Epithelial cell of proximal tubule (primary cell): Measurements from ENCODE around the gene NRP2. TPM values are rescaled to one million over a fixed set of nuclear protein-coding genes. Genes with fewer than 3 reads are reported as not detected.
A peak's percentile ranks its signal among the peaks of the same experiment; 100 is the strongest.

Source experiments
- DNase-seq: peaks from one replicate; pipeline ENCODE4 v3.0.0-alpha.2; 2011; ENCODE audit warnings: low read depth
- H3K4me3 ChIP-seq: 2 replicates; pipeline ENCODE4 v1.5.1; 2011; ENCODE audit warnings: low read depth, mild to moderate bottlenecking, low read length
- total RNA-seq: library from RNA; depleted of rRNA; stranded (reverse); fragments of >200 nt; gene quantifications from 2 replicates; pipeline ENCODE4 v1.2.3, GENCODE V29; 2015
- TF ChIP-seq, protein P1 (sequence below): conservative IDR thresholded peaks from 2 replicates; pipeline ENCODE4 v1.5.1; 2012; ENCODE audit warnings: low read depth, mild to moderate bottlenecking, low read length

Gene NRP2
- total RNA-seq, 1 donor from 2014 or later = 36.5 TPM

DNA sequence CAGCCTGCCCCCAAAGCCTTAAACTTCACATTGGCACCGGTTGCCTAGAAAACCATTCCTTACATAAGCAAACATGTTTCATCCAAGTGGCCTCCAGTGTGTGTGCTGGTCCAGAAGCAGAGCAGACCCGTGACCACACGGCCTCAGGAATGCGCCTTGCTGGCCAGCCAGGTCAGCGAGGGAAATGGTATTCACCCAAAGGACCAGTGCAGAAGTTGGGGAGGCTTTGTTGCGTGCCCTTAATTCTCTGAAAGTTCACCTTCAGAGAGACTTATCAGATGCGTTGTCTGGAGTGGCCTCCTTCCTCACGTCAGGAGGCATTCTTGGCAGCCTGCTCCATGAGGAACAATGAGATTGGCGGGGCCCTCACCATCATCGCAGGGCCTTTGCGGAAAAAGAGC is 25.9 kb downstream of the NRP2 start:
- no peak for DNase-seq
- TF ChIP-seq, protein P1, sequence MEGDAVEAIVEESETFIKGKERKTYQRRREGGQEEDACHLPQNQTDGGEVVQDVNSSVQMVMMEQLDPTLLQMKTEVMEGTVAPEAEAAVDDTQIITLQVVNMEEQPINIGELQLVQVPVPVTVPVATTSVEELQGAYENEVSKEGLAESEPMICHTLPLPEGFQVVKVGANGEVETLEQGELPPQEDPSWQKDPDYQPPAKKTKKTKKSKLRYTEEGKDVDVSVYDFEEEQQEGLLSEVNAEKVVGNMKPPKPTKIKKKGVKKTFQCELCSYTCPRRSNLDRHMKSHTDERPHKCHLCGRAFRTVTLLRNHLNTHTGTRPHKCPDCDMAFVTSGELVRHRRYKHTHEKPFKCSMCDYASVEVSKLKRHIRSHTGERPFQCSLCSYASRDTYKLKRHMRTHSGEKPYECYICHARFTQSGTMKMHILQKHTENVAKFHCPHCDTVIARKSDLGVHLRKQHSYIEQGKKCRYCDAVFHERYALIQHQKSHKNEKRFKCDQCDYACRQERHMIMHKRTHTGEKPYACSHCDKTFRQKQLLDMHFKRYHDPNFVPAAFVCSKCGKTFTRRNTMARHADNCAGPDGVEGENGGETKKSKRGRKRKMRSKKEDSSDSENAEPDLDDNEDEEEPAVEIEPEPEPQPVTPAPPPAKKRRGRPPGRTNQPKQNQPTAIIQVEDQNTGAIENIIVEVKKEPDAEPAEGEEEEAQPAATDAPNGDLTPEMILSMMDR = no peak
- H3K4me3 ChIP-seq = no peak overlapping the region

DNA sequence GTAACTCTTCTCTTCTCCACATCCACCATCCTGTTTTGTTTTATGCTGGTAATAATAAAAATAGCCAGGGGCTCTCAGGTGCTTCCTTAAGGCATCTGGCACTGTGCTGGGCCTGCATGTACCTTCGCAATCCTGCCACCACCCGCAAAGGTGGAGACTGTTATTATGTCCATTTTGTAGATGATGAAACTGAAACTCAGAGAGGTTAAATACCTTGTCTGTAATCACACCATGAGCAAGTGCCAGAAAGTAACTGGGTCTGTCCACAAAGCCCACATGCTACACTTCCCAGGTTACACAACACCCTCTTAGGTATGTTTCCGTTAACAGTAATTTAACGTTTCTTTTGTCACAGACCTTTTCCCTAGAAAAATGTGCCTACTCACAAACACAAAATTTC is 27.0 kb downstream of the NRP2 start:
- no peak for DNase-seq
- no peak overlapping the region for H3K4me3 ChIP-seq
- TF ChIP-seq, protein P1 = no peak

DNA sequence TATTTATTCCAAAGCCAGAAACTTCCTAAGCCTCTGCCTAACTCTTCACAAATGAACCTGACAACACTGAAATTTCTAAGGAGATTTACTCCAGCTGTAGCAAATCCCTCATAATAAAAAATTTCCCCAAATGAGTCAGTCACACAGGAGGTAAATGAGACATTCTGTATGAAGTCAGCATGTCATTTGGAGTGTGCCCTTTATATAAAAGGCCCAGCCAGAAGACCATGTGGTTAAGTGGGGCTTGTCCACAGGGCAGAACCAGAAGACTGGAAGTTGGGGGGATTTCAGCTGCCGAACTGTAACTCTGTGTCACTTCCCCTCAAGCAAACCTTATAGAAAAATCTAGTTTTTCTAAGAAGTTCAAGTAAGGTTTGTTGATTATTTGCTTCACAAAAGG is 30.2 kb downstream of the NRP2 start:
- no peak overlapping the region for H3K4me3 ChIP-seq
- TF ChIP-seq, protein P1 = no peak
- peak; percentile 68 for DNase-seq

DNA sequence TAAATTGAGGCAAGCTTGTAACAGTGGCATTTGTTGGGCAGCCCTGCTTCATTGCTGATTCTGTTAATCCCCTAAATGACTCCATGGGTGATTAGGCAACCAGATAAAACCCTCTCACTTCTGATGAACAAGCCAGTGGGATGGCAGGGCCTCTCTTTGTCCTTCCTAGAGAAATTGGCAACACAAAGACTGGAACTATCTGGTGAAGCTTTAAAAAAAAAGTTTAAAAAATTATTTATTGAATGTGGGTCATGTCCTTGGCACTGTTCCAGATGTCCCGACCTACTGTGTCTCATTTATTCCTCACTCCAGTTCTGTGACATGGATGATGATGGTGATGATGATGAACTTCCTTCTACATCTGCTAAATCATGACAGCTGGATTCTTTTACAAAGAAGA is 30.8 kb downstream of the NRP2 start:
- H3K4me3 ChIP-seq = no peak overlapping the region
- no peak for DNase-seq
- TF ChIP-seq, protein P1 = no peak

DNA sequence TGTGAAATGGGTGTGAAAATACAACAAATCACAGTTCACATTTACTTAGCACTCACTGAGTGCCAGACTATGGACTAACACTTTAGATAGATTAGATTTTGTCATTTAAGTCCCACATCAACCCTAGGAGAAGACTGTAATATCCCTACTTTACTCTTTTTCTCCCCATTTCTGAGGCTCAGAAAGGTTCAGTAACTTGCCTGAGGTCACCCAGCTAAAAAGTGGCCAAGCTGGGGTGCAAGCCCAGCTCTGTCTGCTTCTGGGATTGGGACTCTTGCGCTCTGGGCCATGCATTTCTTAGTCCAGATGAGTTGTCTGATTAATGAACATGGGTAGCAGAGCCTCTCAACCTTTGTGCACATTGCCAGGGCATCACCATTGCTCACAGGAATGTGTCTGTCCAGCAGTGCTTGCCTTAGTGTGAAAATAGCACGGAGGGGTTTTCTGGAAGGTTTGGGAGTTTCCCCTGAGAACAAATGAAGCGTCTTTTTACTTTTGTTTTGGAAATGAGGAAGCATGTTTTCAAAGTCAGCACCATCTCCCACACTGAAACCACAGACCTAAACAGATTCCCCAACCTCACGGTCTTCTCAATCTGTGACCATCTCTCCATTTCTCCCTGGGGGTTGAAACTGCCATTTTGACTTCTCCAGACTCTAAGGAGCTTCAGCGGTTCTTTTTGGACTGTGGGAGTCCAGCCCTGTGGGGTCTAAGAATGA is 31.9 kb downstream of the NRP2 start:
- H3K4me3 ChIP-seq = no peak overlapping the region
- TF ChIP-seq, protein P1 = no peak
- peak; percentile 86 for DNase-seq

DNA sequence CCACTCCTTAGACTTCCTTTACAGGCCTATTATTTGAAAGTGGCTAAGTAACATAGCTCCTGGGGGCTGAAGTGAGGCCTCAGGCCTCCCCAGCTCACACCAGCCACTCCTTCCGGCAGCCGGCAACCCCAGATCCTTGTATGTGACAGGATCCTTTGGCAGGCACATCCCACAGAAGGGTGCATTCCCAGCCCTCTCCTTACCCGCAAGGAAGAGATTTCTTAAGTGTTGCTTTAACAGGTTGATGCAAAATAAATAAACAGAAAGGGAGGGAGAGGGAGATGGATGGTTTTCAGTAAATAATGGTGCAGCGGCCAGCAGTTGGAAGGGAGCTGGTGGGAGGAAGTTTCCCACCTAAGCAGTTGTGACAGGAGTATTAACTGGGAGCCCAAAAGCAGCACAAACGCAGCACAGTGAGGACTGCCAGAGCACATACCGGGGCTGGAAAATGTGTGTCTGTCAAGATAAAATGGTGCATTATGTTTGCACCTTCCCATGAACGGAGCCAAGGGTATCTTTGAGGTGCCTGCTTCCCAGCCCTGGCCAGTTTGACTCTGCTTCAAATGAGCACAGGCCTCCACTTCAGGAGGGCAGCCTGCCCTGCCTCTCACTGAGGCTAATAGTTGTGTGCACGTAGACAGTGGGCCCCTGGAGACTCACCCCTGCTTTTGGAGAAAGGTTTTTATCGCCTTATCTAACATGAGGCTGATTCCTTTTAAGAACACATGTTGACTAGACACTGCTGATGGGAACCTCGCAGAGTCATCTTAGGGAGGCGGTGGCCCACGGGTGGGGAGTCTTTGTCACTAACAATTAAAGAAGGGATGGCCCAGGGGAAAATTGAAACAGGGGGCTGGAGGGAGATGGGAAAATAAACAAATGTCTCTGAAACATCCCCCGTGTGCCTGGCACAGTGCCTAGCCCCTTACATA is 32.8 kb downstream of the NRP2 start:
- no peak overlapping the region for H3K4me3 ChIP-seq
- TF ChIP-seq, protein P1 = no peak
- DNase-seq = no peak
